Fibroblast of lung (primary cell): ENCODE results near the gene PRUNE2. TPM values are rescaled to one million over a fixed set of nuclear protein-coding genes. Genes with fewer than 3 reads are reported as not detected.

Experiments
- DNase-seq, 2 donors: peaks; one replicate each; pipeline versions ENCODE4 v3.0.0 to v3.0.0-alpha.2; 2010; ENCODE audit warnings: low read depth in 2 of 2
- H2AFZ ChIP-seq: 2 replicates; pipeline ENCODE4 v1.5.1; 2012; ENCODE audit warnings: low read length, control low read depth, inconsistent platforms
- H3K27ac ChIP-seq: 2 replicates; pipeline ENCODE4 v1.5.1; 2011; ENCODE audit warnings: low read length, control low read depth; ENCODE audit not compliant: insufficient read depth
- H3K27me3 ChIP-seq: 2 replicates; pipeline ENCODE4 v1.5.1; 2011; ENCODE audit warnings: mild to moderate bottlenecking, low read length; ENCODE audit not compliant: control insufficient read depth, insufficient read depth
- H3K36me3 ChIP-seq: 2 replicates; pipeline ENCODE4 v1.5.1; 2011; ENCODE audit warnings: low read length; ENCODE audit not compliant: control insufficient read depth, insufficient read depth
- H3K4me1 ChIP-seq: 2 replicates; pipeline ENCODE4 v1.5.1; 2011; ENCODE audit warnings: low read length; ENCODE audit not compliant: control insufficient read depth, insufficient read depth; ENCODE audit errors: extremely low read depth
- H3K4me2 ChIP-seq: 2 replicates; pipeline ENCODE4 v1.5.1; 2011; ENCODE audit warnings: low read length, control low read depth; ENCODE audit not compliant: insufficient read depth; ENCODE audit errors: extremely low read depth
- H3K4me3 ChIP-seq, 4 experiments: fragments of 200-600 bp in 1 of 4; sonication (generic) in 1 of 4; replicated peaks in 1 of 4; 2 replicates each; pipeline ENCODE4 v1.5.1; 2011 to 2016; ENCODE audit warnings: low read length in 4 of 4, low read depth in 3 of 4, mild to moderate bottlenecking in 3 of 4, control low read depth in 2 of 4, inconsistent platforms in 1 of 4, mixed read lengths in 1 of 4; ENCODE audit not compliant: insufficient read depth in 1 of 4; ENCODE audit errors: control extremely low read depth in 1 of 4
- H3K79me2 ChIP-seq: 2 replicates; pipeline ENCODE4 v1.5.1; 2012; ENCODE audit warnings: mild to moderate bottlenecking, low read length, inconsistent platforms; ENCODE audit not compliant: control insufficient read depth, insufficient read depth
- H3K9ac ChIP-seq: 2 replicates; pipeline ENCODE4 v1.5.1; 2011; ENCODE audit warnings: mild to moderate bottlenecking, low read length, control low read depth; ENCODE audit not compliant: insufficient read depth
- H3K9me3 ChIP-seq: 2 replicates; pipeline ENCODE4 v1.5.1; 2012; ENCODE audit warnings: low read depth, low read length; ENCODE audit not compliant: control insufficient read depth, insufficient read depth
- H4K20me1 ChIP-seq: 2 replicates; pipeline ENCODE4 v1.5.1; 2011; ENCODE audit warnings: low read length; ENCODE audit not compliant: control insufficient read depth, insufficient read depth; ENCODE audit errors: extremely low read depth
- CTCF ChIP-seq, 2 donors: IDR thresholded peaks in 1 of 2; conservative IDR thresholded peaks in 1 of 2; 1 replicate in 1 of 2; 2 replicates in 1 of 2; pipeline ENCODE4 v1.5.1; 2011 to 2012; ENCODE audit warnings: low read length in 2 of 2, control low read depth in 1 of 2, inconsistent platforms in 1 of 2, low read depth in 1 of 2, mild to moderate bottlenecking in 1 of 2
- EZH2 ChIP-seq: IDR thresholded peaks from 2 replicates; pipeline ENCODE4 v1.5.1; 2012; ENCODE audit warnings: low read length, control low read depth, mild to moderate bottlenecking; ENCODE audit errors: missing control alignments
- polyA plus RNA-seq, 2 donors: library from polyadenylated mRNA; depleted of rRNA in 1 of 2; stranded (reverse) in 1 of 2; unstranded in 1 of 2; fragments of >200 nt; gene quantifications; 2 replicates each; pipeline ENCODE4 v1.2.1, GENCODE V29; 2011 to 2012; ENCODE audit warnings: missing spikeins in 1 of 2
- total RNA-seq: library from RNA; depleted of rRNA; stranded (reverse); fragments of >200 nt; gene quantifications from 2 replicates; pipeline ENCODE4 v1.2.1, GENCODE V29; 2014

The PRUNE2 gene
- total and polyA plus RNA-seq, 2 donors (not counting 1 experiment from before 2014, with no cell fraction given), result 5.4 to 95.6 TPM

GRCh38 chr9:76613150-76613781, 292.6 kb downstream of the PRUNE2 start:
- TF ChIP-seq CTCF (conservative IDR thresholded peaks at IDR 0.05 in 1 of 2, IDR thresholded peaks at IDR 0.05 in 1 of 2; ENCODE audit: low read depth in 1 of 2, low read length in 2 of 2), result no peak
- TF ChIP-seq EZH2, result no peak
- Histone ChIP-seq H3K9ac (no peak overlapping the region), H3K4me3 (no peak overlapping the region), H3K36me3 (no peaks in the 10 kb centered on the region), H2AFZ (no peak overlapping the region), H3K4me1 (peaks cover 5% of the 10 kb centered on the region), H4K20me1 (no peaks in the 10 kb centered on the region), H3K79me2 (no peaks in the 10 kb centered on the region), H3K27ac (no peak overlapping the region), H3K27me3 (no peaks in the 10 kb centered on the region), H3K4me2 (no peak overlapping the region), H3K9me3 (no peaks in the 10 kb centered on the region)
- DNase-seq, result no peak

- Histone ChIP-seq H3K9me3 (no peaks in the 10 kb centered on the region), H3K27me3 (no peaks in the 10 kb centered on the region), H3K36me3 (no peaks in the 10 kb centered on the region), H3K4me3 (no peak overlapping the region), H3K79me2 (no peaks in the 10 kb centered on the region), H3K9ac (no peak overlapping the region), H2AFZ (no peak overlapping the region), H3K4me2 (no peak overlapping the region), H4K20me1 (no peaks in the 10 kb centered on the region), H3K27ac (no peak overlapping the region), H3K4me1 (peaks cover 2% of the 10 kb centered on the region)
- DNase-seq, result peak; percentile 51 to 92
- TF ChIP-seq EZH2 (no peak), CTCF (conservative IDR thresholded peaks at IDR 0.05 in 1 of 2, IDR thresholded peaks at IDR 0.05 in 1 of 2; ENCODE audit: low read depth in 1 of 2, low read length in 2 of 2) (no peak)
These were observed 295.9 kb downstream of the PRUNE2 start for GRCh38 chr9:76610011-76610352.

- Histone ChIP-seq H3K9me3 (no peaks in the 10 kb centered on the region), H3K9ac (no peak overlapping the region), H3K27me3 (no peaks in the 10 kb centered on the region), H3K79me2 (no peaks in the 10 kb centered on the region), H3K36me3 (no peaks in the 10 kb centered on the region), H2AFZ (no peak overlapping the region), H4K20me1 (no peaks in the 10 kb centered on the region), H3K4me3 (no peak overlapping the region), H3K4me2 (no peak overlapping the region), H3K4me1 (peaks cover 2% of the 10 kb centered on the region), H3K27ac (no peak overlapping the region)
- no peak for DNase-seq
- TF ChIP-seq EZH2, result no peak
- TF ChIP-seq CTCF (conservative IDR thresholded peaks at IDR 0.05 in 1 of 2, IDR thresholded peaks at IDR 0.05 in 1 of 2; ENCODE audit: low read depth in 1 of 2, low read length in 2 of 2), result no peak
These were observed 296.5 kb downstream of the PRUNE2 start for GRCh38 chr9:76609285-76610010.
